Right lobe of liver (tissue), 4 donors: ENCODE measurements around the gene TIAM2.

Experiments used
- POLR2A ChIP-seq: fragments of 450-650 bp; IDR thresholded peaks from one replicate; pipeline ENCODE4 v1.6.1; 2017; ENCODE audit warnings: antibody characterized with exemption, mild to moderate bottlenecking
- TF ChIP-seq, protein P1 (sequence below), 4 donors: fragments of 200-600 bp in 3 of 4; fragments of 450-650 bp in 1 of 4; IDR thresholded peaks; one replicate each; pipeline versions ENCODE4 v1.5.1 to v1.8.0; 2016 to 2022; ENCODE audit warnings: antibody characterized with exemption in 4 of 4, mild to moderate bottlenecking in 2 of 4
- donor health status: DM: no; HTN: no; CAD: no.
- donor health status: DM: no; HTN: no; CAD: no.
- donor health status: DM: no; HTN: yes; CAD: no.

DNA sequence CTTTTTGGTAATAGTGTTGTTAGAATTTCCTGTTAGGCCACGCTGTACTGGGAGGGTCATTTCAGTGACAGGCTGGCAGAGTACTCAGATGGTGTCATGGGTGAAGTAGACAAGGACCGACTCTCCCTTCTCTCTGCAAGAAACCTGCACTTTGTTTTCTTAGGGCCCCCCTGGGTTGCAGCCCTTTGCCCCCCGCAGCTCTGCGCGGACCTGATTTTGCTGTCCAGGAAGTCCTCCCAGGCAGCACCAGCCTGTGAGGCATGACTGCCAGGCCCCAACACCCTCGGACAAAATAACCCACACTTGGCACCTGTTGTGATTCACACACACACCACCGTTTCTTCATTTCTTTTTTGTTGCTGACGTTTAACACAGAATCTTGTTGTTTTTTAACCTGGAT is 246.9 kb downstream of the TIAM2 start:
- TF ChIP-seq, protein P1, sequence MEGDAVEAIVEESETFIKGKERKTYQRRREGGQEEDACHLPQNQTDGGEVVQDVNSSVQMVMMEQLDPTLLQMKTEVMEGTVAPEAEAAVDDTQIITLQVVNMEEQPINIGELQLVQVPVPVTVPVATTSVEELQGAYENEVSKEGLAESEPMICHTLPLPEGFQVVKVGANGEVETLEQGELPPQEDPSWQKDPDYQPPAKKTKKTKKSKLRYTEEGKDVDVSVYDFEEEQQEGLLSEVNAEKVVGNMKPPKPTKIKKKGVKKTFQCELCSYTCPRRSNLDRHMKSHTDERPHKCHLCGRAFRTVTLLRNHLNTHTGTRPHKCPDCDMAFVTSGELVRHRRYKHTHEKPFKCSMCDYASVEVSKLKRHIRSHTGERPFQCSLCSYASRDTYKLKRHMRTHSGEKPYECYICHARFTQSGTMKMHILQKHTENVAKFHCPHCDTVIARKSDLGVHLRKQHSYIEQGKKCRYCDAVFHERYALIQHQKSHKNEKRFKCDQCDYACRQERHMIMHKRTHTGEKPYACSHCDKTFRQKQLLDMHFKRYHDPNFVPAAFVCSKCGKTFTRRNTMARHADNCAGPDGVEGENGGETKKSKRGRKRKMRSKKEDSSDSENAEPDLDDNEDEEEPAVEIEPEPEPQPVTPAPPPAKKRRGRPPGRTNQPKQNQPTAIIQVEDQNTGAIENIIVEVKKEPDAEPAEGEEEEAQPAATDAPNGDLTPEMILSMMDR (IDR thresholded peaks at IDR 0.05): no peak
- no peak for TF ChIP-seq POLR2A
